Fibroblast of lung (primary cell): ENCODE data around the gene ELMO1. TPM values are rescaled to one million over a fixed set of nuclear protein-coding genes. Genes with fewer than 3 reads are reported as not detected.

ENCODE experiments used
- DNase-seq, 2 donors: peaks; one replicate each; pipeline versions ENCODE4 v3.0.0 to v3.0.0-alpha.2; 2010; ENCODE audit warnings: low read depth in 2 of 2
- H2AFZ ChIP-seq: 2 replicates; pipeline ENCODE4 v1.5.1; 2012; ENCODE audit warnings: low read length, control low read depth, inconsistent platforms
- H3K27ac ChIP-seq: 2 replicates; pipeline ENCODE4 v1.5.1; 2011; ENCODE audit warnings: low read length, control low read depth; ENCODE audit not compliant: insufficient read depth
- H3K27me3 ChIP-seq: 2 replicates; pipeline ENCODE4 v1.5.1; 2011; ENCODE audit warnings: mild to moderate bottlenecking, low read length; ENCODE audit not compliant: control insufficient read depth, insufficient read depth
- H3K36me3 ChIP-seq: 2 replicates; pipeline ENCODE4 v1.5.1; 2011; ENCODE audit warnings: low read length; ENCODE audit not compliant: control insufficient read depth, insufficient read depth
- H3K4me1 ChIP-seq: 2 replicates; pipeline ENCODE4 v1.5.1; 2011; ENCODE audit warnings: low read length; ENCODE audit not compliant: control insufficient read depth, insufficient read depth; ENCODE audit errors: extremely low read depth
- H3K4me2 ChIP-seq: 2 replicates; pipeline ENCODE4 v1.5.1; 2011; ENCODE audit warnings: low read length, control low read depth; ENCODE audit not compliant: insufficient read depth; ENCODE audit errors: extremely low read depth
- H3K4me3 ChIP-seq, 4 experiments: fragments of 200-600 bp in 1 of 4; sonication (generic) in 1 of 4; replicated peaks in 1 of 4; 2 replicates each; pipeline ENCODE4 v1.5.1; 2011 to 2016; ENCODE audit warnings: low read length in 4 of 4, low read depth in 3 of 4, mild to moderate bottlenecking in 3 of 4, control low read depth in 2 of 4, inconsistent platforms in 1 of 4, mixed read lengths in 1 of 4; ENCODE audit not compliant: insufficient read depth in 1 of 4; ENCODE audit errors: control extremely low read depth in 1 of 4
- H3K79me2 ChIP-seq: 2 replicates; pipeline ENCODE4 v1.5.1; 2012; ENCODE audit warnings: mild to moderate bottlenecking, low read length, inconsistent platforms; ENCODE audit not compliant: control insufficient read depth, insufficient read depth
- H3K9ac ChIP-seq: 2 replicates; pipeline ENCODE4 v1.5.1; 2011; ENCODE audit warnings: mild to moderate bottlenecking, low read length, control low read depth; ENCODE audit not compliant: insufficient read depth
- H3K9me3 ChIP-seq: 2 replicates; pipeline ENCODE4 v1.5.1; 2012; ENCODE audit warnings: low read depth, low read length; ENCODE audit not compliant: control insufficient read depth, insufficient read depth
- H4K20me1 ChIP-seq: 2 replicates; pipeline ENCODE4 v1.5.1; 2011; ENCODE audit warnings: low read length; ENCODE audit not compliant: control insufficient read depth, insufficient read depth; ENCODE audit errors: extremely low read depth
- CTCF ChIP-seq, 2 donors: IDR thresholded peaks in 1 of 2; conservative IDR thresholded peaks in 1 of 2; 1 replicate in 1 of 2; 2 replicates in 1 of 2; pipeline ENCODE4 v1.5.1; 2011 to 2012; ENCODE audit warnings: low read length in 2 of 2, control low read depth in 1 of 2, inconsistent platforms in 1 of 2, low read depth in 1 of 2, mild to moderate bottlenecking in 1 of 2
- EZH2 ChIP-seq: IDR thresholded peaks from 2 replicates; pipeline ENCODE4 v1.5.1; 2012; ENCODE audit warnings: low read length, control low read depth, mild to moderate bottlenecking; ENCODE audit errors: missing control alignments
- polyA plus RNA-seq, 2 donors: library from polyadenylated mRNA; depleted of rRNA in 1 of 2; stranded (reverse) in 1 of 2; unstranded in 1 of 2; fragments of >200 nt; gene quantifications; 2 replicates each; pipeline ENCODE4 v1.2.1, GENCODE V29; 2011 to 2012; ENCODE audit warnings: missing spikeins in 1 of 2
- total RNA-seq: library from RNA; depleted of rRNA; stranded (reverse); fragments of >200 nt; gene quantifications from 2 replicates; pipeline ENCODE4 v1.2.1, GENCODE V29; 2014

ELMO1 gene
- total and polyA plus RNA-seq, 2 donors (not counting 1 experiment from before 2014, with no cell fraction given), result 0.50 TPM; not detected in 1

- H4K20me1 ChIP-seq, result no peaks in the 10 kb centered on the region
- H3K9me3 ChIP-seq, result no peaks in the 10 kb centered on the region
- H3K4me2 ChIP-seq, result no peak overlapping the region
- no peak overlapping the region for H2AFZ ChIP-seq
- DNase-seq, result no peak
- H3K4me1 ChIP-seq, result no peaks in the 10 kb centered on the region
- H3K27ac ChIP-seq, result no peak overlapping the region
- no peaks in the 10 kb centered on the region for H3K27me3 ChIP-seq
- H3K4me3 ChIP-seq, result no peak overlapping the region
- H3K36me3 ChIP-seq, result no peaks in the 10 kb centered on the region
- TF ChIP-seq EZH2, result no peak
- TF ChIP-seq CTCF (conservative IDR thresholded peaks at IDR 0.05 in 1 of 2, IDR thresholded peaks at IDR 0.05 in 1 of 2; ENCODE audit: low read depth in 1 of 2, low read length in 2 of 2), result no peak
- H3K9ac ChIP-seq, result no peak overlapping the region
- H3K79me2 ChIP-seq, result no peaks in the 10 kb centered on the region
Observed at GRCh38 chr7:37097983-37098382, 350.7 kb downstream of the ELMO1 start.

DNA sequence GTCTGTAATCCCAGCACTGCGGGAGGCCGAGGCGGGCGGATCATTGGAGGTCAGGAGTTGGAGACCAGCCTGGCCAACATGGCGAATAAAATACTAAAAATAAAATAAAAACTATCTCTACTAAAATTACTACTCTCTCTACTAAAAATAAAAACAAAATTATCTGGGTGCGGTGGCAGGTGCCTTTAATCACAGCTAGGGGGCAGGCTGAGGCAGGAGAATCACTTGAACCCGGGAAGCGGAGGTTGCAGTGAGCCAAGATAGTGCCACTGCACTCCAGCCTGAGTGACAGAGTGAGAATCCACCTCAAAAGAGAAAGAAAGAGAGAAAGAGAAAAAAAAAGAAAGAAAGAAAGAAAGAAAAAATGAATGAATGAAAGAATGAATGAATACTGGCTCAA lies 351.4 kb downstream of the ELMO1 start:
- TF ChIP-seq EZH2, result no peak
- TF ChIP-seq CTCF (conservative IDR thresholded peaks at IDR 0.05 in 1 of 2, IDR thresholded peaks at IDR 0.05 in 1 of 2; ENCODE audit: low read depth in 1 of 2, low read length in 2 of 2), result no peak
- no peaks in the 10 kb centered on the region for H3K36me3 ChIP-seq
- H3K4me3 ChIP-seq, result no peak overlapping the region
- no peak overlapping the region for H3K27ac ChIP-seq
- no peaks in the 10 kb centered on the region for H3K4me1 ChIP-seq
- H3K4me2 ChIP-seq, result no peak overlapping the region
- no peaks in the 10 kb centered on the region for H3K27me3 ChIP-seq
- no peak for DNase-seq
- no peaks in the 10 kb centered on the region for H3K9me3 ChIP-seq
- no peaks in the 10 kb centered on the region for H3K79me2 ChIP-seq
- no peak overlapping the region for H2AFZ ChIP-seq
- no peak overlapping the region for H3K9ac ChIP-seq
- no peaks in the 10 kb centered on the region for H4K20me1 ChIP-seq

- Histone ChIP-seq H3K36me3 (no peaks in the 10 kb centered on the region), H3K27me3 (no peaks in the 10 kb centered on the region), H3K9ac (no peak overlapping the region), H3K4me2 (no peak overlapping the region), H3K27ac (no peak overlapping the region), H3K79me2 (no peaks in the 10 kb centered on the region), H3K4me3 (no peak overlapping the region), H2AFZ (no peak overlapping the region), H4K20me1 (no peaks in the 10 kb centered on the region), H3K9me3 (no peaks in the 10 kb centered on the region), H3K4me1 (no peaks in the 10 kb centered on the region)
- TF ChIP-seq CTCF (conservative IDR thresholded peaks at IDR 0.05 in 1 of 2, IDR thresholded peaks at IDR 0.05 in 1 of 2; ENCODE audit: low read depth in 1 of 2, low read length in 2 of 2) (no peak), EZH2 (no peak)
- DNase-seq, result no peak
Observed at GRCh38 chr7:37096341-37096740, 352.3 kb downstream of the ELMO1 start.
